ENCODE data around the gene UGT1A8. TPM values are rescaled to one million over a fixed set of nuclear protein-coding genes. Genes with fewer than 3 reads are reported as not detected.
A peak's percentile ranks its signal among the peaks of the same experiment; 100 is the strongest.
"Not testable (repeated sequence)": the region's sequence is repeated elsewhere in the genome, so short reads cannot be mapped to it uniquely, and the experiment has no call there.

UGT1A8 gene
- total RNA-seq, 2 donors from 2014 or later, result not detected

DNA sequence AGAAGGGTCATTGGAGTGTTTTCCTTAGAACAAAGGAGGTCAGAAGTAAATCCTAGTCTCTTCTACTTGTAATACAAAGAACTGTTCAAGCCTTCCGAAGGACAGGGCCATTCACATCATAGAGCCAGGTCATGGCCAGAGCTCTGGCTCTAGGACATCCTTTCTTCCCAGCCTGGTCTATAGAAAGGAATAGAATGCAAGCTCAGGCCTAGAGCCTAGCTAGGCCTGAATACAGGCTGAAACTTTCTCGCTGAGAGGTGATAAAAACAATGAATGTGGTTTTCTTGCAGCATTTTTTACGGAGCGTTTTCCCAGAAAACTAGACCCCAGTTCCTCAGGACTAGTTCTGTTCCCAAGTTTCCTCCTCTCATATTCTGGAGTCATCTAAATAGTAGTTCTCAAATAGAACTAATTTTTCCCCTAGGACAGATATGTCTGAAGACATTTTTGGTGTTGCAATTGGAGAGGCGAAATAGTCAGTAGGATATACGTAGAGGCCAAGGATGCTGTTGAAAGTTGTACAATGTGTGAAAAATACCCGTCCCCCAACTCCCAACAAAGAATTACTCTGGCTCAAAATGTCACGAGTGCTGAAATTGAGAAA lies 82.1 kb downstream of the UGT1A8 start:
- TF ChIP-seq, protein P1, sequence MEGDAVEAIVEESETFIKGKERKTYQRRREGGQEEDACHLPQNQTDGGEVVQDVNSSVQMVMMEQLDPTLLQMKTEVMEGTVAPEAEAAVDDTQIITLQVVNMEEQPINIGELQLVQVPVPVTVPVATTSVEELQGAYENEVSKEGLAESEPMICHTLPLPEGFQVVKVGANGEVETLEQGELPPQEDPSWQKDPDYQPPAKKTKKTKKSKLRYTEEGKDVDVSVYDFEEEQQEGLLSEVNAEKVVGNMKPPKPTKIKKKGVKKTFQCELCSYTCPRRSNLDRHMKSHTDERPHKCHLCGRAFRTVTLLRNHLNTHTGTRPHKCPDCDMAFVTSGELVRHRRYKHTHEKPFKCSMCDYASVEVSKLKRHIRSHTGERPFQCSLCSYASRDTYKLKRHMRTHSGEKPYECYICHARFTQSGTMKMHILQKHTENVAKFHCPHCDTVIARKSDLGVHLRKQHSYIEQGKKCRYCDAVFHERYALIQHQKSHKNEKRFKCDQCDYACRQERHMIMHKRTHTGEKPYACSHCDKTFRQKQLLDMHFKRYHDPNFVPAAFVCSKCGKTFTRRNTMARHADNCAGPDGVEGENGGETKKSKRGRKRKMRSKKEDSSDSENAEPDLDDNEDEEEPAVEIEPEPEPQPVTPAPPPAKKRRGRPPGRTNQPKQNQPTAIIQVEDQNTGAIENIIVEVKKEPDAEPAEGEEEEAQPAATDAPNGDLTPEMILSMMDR (conservative IDR thresholded peaks at IDR 0.05), result no peak
- H3K27ac Mint-ChIP-seq, result peak overlapping the region; percentile 48
- Histone ChIP-seq H3K4me3 (ENCODE audit: low read length) (no peak overlapping the region), H3K4me1 (ENCODE audit: control insufficient read depth, insufficient read depth, low read length) (peaks cover 6% of the 10 kb centered on the region), H3K27ac (ENCODE audit: low read depth, low read length) (peak overlapping the region; percentile 81), H3K9me3 (ENCODE audit: control insufficient read depth, low read length) (no peaks in the 10 kb centered on the region), H3K27me3 (ENCODE audit: control insufficient read depth, insufficient read depth, low read length, poor library complexity, severe bottlenecking) (no peaks in the 10 kb centered on the region), H3K36me3 (ENCODE audit: control insufficient read depth, insufficient read depth, low read length) (no peaks in the 10 kb centered on the region), H3K9ac (ENCODE audit: extremely low read depth, low read length, poor library complexity, severe bottlenecking) (no peak overlapping the region)
- 90 to 95% methylated on average over 5 to 8 of the region's 8 CpGs for WGBS, 2 experiments (ENCODE audit: insufficient coverage in 1 of 2, insufficient read length in 1 of 2)
- no peak for DNase-seq
- H3K36me3 Mint-ChIP-seq (ENCODE audit: low read depth), result no peaks in the 10 kb centered on the region
- H3K4me3 Mint-ChIP-seq, result no peak overlapping the region
- H3K9me3 Mint-ChIP-seq, result peaks cover 3% of the 10 kb centered on the region
- H3K4me1 Mint-ChIP-seq, result peaks cover 24% of the 10 kb centered on the region
- H3K27me3 Mint-ChIP-seq (ENCODE audit: insufficient read depth), result peaks cover 1% of the 10 kb centered on the region

DNA sequence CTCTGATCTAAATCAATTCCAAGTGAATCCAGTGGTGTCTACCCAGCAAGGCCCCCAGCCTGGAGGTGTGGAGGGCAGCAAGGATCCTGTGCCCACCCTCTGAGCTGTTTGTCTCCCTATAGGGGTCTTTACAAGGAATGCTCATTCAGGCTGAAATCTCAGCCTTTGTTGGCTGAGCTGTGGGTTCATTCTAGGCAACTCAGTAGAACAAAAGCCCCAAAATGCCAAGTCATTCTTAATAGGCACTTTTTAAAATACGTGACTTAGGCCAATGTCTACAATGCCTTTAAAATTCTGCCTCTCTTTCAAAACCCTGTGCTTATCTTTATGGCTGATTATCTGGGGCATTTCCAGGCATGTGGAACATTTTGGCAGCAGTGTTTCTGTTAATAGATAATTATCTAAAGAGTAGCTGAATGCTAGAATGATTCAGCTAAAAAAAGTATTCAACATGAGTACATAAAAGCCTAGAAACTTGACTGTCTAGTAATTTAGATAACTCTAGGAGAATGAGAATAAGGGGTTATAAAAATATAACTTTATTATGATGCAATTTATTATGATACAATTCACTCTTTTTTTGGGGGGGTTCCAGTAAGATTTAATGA lies 82.7 kb downstream of the UGT1A8 start:
- H3K36me3 ChIP-seq (ENCODE audit: control insufficient read depth, insufficient read depth, low read length), result no peaks in the 10 kb centered on the region
- peak overlapping the region; percentile 81 for H3K27ac ChIP-seq (ENCODE audit: low read depth, low read length)
- H3K27me3 ChIP-seq (ENCODE audit: control insufficient read depth, insufficient read depth, low read length, poor library complexity, severe bottlenecking), result no peaks in the 10 kb centered on the region
- Mint-ChIP-seq H3K4me3 (no peak overlapping the region), H3K27ac (peak overlapping the region; percentile 48), H3K9me3 (peaks cover 3% of the 10 kb centered on the region), H3K36me3 (ENCODE audit: low read depth) (no peaks in the 10 kb centered on the region), H3K4me1 (peaks cover 24% of the 10 kb centered on the region), H3K27me3 (ENCODE audit: insufficient read depth) (peaks cover 1% of the 10 kb centered on the region)
- H3K4me3 ChIP-seq (ENCODE audit: low read length), result no peak overlapping the region
- 47 to 60% methylated on average over 1 of the region's 1 CpG for WGBS, 2 experiments (ENCODE audit: insufficient coverage in 1 of 2, insufficient read length in 1 of 2)
- no peaks in the 10 kb centered on the region for H3K9me3 ChIP-seq (ENCODE audit: control insufficient read depth, low read length)
- DNase-seq, result no peak
- peaks cover 6% of the 10 kb centered on the region for H3K4me1 ChIP-seq (ENCODE audit: control insufficient read depth, insufficient read depth, low read length)
- TF ChIP-seq, protein P1 (conservative IDR thresholded peaks at IDR 0.05), result no peak
- no peak overlapping the region for H3K9ac ChIP-seq (ENCODE audit: extremely low read depth, low read length, poor library complexity, severe bottlenecking)

DNA sequence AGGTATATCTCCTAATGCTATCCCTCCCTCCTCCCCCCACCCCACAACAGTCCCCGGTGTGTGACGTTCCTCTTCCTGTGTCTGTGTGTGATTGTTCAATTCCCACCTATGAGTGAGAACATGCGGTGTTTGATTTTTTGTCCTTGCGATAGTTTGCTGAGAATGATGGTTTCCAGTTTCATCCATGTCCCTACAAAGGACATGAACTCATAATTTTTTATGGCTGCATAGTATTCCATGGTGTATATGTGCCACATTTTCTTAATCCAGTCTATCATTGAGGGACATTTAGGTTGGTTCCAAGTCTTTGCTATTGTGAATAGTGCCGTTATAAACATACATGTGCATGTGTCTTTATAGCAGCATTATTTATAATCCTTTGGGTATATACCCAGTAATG lies 83.4 kb downstream of the UGT1A8 start:
- not testable (repeated sequence) for H3K4me1 ChIP-seq (ENCODE audit: control insufficient read depth, insufficient read depth, low read length); DNase-seq; H3K27me3 ChIP-seq (ENCODE audit: control insufficient read depth, insufficient read depth, low read length, poor library complexity, severe bottlenecking); H3K9me3 ChIP-seq (ENCODE audit: control insufficient read depth, low read length); H3K9ac ChIP-seq (ENCODE audit: extremely low read depth, low read length, poor library complexity, severe bottlenecking); H3K36me3 Mint-ChIP-seq (ENCODE audit: low read depth); H3K27me3 Mint-ChIP-seq (ENCODE audit: insufficient read depth); H3K27ac Mint-ChIP-seq; H3K9me3 Mint-ChIP-seq; H3K4me3 Mint-ChIP-seq; H3K4me3 ChIP-seq (ENCODE audit: low read length); H3K36me3 ChIP-seq (ENCODE audit: control insufficient read depth, insufficient read depth, low read length); H3K27ac ChIP-seq (ENCODE audit: low read depth, low read length)
- peaks cover 24% of the 10 kb centered on the region for H3K4me1 Mint-ChIP-seq
- WGBS, 2 experiments (ENCODE audit: insufficient coverage in 1 of 2, insufficient read length in 1 of 2), result 95% methylated on average over 3 of the region's 5 CpGs; no CpG with 5 or more reads in 1 of the 2 experiments
